Pulmonary artery endothelial cell (primary cell): ENCODE data around the gene CASP8AP2. TPM values are rescaled to one million over a fixed set of nuclear protein-coding genes. Genes with fewer than 3 reads are reported as not detected.
A peak's percentile ranks its signal among the peaks of the same experiment; 100 is the strongest.
"Not testable (repeated sequence)": the region's sequence is repeated elsewhere in the genome, so short reads cannot be mapped to it uniquely, and the experiment has no call there.

Source experiments
- DNase-seq: peaks from one replicate; pipeline ENCODE4 v3.0.0-alpha.2; 2011; ENCODE audit warnings: low read depth, low spot score
- total RNA-seq: library from RNA; depleted of rRNA; stranded (reverse); fragments of >200 nt; gene quantifications from 2 replicates; pipeline ENCODE4 v1.2.3, GENCODE V29; 2014

The CASP8AP2 gene
- total RNA-seq, 1 donor from 2014 or later: 12.8 TPM

DNA sequence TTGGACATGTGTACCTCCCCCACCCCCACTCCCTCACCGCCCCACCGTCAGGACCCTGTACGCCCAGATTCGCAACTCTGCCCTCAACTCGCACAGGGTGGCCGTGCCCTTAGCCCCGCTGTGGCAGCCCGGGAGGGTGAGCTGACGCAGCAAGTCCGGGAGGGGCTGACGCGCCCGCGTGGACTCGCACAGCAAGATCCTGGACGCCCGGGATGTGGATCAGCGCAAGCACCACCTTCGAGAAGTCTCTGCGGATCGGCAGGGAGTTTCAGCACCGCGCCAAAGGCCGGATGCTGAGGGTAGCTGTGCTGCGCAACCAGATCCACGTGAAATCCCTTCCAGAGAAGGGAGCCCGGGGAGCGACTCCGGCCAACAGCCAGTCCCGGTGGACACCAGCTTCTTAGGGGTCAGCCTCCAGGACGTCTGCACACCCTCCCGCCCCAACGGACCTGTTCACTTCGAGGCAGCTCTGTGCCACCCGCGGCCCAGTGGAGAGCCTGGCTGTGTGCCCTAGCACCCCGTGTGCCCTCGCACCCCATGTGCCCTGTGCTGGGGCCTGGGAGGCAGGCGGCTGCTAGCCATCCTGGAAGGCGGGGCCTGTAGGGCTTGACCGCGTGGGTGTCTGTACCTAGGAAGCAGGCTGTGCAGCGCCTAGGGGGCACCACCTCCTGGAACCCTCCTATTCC, 57.9 kb downstream of the CASP8AP2 start:
- DNase-seq: no peak

DNA sequence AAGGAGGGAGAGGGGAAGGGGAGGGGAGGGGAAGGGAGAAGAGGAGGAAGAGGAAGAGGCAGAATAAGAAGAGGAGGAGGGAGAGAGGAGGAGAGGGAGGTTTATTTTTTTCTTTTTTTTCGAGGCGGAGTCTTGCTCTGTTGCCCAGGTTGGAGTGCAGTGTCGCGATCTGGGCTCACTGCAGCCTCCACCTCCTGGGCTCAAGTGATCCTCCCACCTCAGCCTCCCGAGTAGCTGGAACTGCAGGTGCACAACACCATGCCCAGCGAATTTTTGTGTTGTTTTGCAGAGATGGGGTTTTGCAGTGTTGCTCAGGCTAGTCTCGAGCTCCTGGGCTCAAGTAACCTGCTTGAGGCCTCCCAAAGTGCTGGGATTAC, 58.4 kb downstream of the CASP8AP2 start:
- no peak for DNase-seq

DNA sequence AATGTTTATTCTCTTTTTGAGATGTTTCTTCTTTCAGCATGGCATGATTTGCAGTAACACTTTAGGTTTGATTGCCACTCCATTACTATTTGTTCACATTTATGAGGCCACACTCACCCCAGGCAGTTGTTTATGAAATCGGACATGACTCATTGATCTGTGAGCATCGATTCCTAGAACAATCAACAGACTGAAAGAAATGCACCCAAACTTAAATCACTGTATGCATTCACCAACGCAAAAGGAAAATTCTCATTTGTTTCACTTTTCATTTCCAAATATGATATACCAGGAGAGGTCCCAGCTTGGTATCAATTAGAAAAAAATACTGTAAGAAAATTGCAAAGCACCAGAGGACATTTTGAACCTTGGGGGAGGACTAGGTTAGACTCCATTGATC, 59.2 kb downstream of the CASP8AP2 start:
- DNase-seq: no peak

DNA sequence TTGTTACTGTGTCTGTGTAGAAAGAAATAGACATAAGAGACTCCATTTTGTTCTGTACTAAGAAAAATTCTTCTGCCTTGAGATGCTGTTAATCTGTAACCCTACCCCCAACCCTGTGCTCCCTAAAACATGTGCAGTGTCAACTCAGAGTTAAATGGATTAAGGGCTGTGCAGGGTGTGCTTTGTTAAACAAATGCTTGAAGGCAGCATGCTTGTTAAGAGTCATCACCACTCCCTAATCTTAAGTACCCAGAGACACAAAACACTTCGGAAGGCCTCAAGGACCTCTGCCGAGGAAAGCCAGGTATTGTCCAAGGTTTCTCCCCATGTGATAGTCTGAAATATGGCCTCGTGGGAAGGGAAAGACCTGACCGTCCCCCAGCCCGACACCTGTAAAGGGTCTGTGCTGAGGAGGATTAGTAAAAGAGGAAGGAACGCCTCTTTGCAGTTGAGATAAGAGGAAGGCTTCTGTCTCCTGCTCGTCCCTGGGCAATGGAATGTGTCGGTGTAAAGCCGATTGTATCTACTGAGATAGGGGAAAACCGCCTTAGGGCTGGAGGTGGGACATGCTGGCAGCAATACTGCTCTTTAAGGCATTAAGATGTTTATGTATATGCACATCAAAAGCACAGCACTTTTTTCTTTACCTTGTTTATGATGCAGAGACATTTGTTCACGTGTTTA, 61.3 kb downstream of the CASP8AP2 start:
- DNase-seq: not testable (repeated sequence)

DNA sequence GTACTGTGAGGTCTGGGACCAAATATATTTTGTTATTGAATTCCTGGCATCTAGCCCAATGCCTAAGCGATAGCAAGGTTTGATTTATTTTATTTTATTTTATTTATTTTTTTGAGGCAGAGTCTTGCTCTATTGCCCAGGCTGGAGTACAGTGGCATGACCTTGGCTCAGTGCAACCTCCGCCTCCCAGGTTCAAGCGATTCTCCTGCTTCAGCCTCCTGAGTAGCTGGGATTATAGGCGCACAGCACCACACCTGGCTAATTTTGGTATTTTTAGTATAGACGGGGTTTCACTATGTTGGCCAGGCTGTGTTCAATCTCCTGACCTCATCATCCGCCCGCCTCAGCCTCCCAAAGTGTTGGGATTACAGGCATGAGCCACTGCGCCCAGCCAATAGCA, 62.9 kb downstream of the CASP8AP2 start:
- DNase-seq: not testable (repeated sequence)

DNA sequence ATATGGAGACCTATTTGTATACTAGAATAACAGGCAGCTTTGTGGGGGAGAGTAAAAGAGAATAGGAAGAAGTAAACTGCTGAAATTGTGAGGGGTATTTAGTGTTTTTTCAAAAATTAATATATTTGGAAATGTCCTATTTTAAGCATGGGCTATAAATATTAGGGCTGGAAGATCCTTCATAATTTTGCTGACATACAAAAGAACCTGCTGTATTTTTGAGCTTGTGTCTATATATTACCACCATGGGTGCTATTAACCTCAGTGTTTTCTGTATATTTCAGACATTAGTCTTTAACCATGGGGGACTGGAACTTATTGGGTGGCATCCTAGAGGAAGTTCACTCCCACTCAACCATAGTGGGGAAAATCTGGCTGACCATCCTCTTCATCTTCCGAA, 64.5 kb downstream of the CASP8AP2 start, which contains the start of gene GJA10:
GJA10 (plus strand) TSS at position 301 of the 400 bp plus-strand sequence; CDS start at position 301, 0 bp downstream.
- no peak for DNase-seq

DNA sequence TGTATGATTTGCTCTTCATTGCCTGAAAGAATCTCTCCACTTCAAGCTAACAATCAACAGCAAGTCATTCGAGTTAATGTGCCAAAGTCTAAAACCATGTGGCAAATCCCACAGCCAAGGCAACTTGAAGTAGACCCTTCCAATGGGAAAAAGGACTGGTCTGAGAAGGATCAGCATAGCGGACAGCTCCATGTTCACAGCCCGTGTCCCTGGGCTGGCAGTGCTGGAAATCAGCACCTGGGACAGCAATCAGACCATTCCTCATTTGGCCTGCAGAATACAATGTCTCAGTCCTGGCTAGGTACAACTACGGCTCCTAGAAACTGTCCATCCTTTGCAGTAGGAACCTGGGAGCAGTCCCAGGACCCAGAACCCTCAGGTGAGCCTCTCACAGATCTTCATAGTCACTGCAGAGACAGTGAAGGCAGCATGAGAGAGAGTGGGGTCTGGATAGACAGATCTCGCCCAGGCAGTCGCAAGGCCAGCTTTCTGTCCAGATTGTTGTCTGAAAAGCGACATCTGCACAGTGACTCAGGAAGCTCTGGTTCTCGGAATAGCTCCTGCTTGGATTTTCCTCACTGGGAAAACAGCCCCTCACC, 65.7 kb downstream of the CASP8AP2 start:
- DNase-seq: peak; percentile 10

DNA sequence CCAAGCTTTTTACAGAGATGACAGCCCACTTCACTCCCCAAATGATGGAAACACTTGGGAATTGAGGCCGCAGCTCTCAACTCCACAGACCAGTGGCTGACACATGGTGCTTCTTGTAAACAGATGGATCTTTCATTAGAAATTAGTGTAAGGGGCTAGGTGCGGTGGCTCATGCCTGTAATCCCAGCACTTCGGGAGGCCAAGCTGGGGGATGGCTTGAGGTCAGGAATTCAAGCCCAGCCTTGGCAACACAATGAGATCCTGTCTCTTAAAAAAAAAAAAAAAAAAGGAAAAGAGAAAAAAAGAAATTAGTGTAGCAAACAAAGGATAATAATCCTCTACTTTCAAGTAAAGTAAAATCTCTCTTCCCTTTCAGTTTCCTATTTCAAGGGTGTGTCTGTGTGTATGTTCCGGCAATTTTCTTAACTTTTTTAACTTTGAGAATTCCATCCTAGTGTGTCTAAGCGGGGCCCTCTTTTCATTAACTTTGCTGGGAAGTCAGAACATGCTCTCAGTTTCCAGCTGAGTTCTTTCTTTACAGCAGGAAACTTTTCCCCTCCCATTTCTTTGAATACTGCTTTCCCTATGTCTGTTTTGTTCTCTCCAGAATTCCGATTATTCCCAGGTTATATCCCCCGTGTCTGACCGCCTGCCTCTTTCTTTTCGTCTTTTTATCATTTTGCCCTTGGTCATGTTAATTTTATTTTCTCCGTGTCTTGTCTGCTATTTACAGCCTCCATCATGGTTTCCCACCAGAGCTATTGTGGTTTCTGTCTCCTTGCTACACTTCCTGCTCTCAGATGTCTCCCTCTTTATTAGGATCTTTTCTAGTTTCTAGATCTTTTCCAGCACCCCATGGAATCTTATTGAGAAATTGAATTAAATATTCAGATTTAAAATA, 80.6 kb downstream of the CASP8AP2 start:
- not testable (repeated sequence) for DNase-seq

DNA sequence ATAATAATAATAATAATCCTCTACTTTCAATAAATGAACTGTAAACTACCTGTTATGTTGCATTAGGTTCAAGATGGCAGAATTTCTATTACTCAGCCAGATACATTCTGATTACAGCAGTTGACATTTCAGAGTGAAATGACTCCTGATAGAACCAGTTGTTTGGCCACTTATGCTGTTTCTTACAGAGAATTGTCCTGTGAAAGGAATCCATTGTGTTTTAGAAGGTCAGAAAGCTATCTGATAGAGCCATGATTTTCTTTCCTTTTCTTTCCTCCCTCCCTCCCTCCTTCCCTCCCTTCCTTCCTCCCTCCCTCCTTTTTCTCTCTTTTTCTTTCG, 81.2 kb downstream of the CASP8AP2 start:
- DNase-seq: no peak

DNA sequence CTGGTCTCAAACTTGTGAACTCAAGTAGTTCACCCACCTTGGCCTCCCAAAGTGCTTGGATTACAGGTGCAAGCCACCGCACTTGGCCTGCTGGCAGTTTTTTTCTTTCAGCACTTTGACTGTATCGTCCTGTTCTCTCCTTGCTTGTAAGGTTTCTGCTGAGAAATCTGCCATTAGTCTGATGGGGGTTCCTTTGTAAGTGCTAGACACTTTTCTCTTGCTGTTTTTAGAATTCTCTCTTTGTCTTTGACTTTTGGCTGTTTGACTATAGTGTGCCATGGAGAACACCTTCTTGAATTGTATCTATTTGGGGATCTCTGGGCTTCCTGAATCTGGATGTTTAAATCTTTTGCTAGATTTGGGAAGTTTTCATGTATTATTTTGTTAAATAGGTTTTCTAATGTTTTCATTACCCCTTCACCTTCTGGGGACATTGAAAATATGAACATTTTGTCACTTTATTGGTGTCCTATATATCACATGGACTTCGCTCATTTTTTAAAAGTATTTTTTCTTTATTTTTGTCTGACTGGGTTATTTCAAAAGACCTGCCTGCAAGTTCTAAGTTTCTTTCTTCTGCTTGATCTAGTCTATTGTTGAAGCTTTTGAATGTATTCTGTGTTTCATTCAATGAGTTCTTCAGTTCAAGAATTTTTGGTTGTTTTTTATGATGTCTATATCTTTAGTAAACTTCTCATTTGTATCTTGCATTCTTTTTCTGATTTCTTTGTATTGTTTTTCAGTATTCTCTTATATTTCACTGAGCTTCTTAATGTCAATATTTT, 86.6 kb downstream of the CASP8AP2 start:
- DNase-seq: no peak

DNA sequence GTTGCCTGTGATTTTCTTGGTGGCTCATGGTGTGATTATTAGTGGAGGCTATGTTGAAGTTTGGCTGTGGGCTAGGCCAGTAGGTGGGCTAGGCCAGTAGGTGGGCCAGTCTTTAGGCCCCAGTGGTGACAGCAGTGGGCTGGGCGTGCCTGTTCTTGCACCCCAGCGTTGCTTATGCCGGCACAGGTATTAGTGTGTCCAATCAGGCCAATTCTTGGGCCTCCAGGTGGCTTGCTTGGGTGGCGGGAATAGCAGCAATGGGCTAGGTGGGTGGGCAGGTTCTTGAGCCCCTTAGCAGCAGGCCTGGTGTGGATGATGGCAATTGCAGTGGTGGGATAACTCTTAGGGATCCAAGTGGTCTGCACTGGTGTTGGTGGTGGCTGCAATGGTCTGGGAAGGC, 87.5 kb downstream of the CASP8AP2 start:
- no peak for DNase-seq

DNA sequence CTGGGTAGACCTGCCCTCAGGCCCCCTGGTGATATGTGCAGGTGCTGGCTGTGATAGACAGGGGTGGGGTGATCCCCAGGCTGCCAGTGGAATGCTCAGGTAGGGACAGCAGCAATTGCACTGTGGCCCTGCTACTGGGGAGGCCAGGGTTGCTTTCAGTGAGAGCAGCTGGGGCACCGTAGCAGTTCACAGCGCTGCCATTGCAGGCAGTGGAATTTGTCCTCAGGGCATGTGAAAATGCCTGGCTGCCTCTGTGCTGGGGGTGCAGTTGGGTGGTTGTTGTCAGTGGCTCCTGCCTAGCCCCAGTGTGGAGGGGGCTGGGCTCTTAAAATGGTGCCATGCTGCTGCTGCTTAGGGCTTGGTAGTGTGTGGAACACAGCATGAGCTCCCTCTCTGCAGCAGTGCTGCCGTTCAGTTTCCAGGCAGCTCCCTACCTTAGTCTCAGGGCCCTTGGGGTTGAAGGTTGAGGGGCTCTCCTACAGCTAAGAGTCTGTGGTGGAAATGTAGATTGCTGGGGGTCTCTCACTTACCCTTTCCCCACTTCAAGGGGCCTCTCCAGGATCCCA, 88.2 kb downstream of the CASP8AP2 start:
- no peak for DNase-seq

Other genes starting within 250 kb of the CASP8AP2 start
- gene LYRM2, start 191.1 kb upstream of the CASP8AP2 start, total RNA-seq: 16.2 and 17.5 TPM in 2 replicates
- 30.5 and 50.8 TPM in 2 replicates for gene MDN1, start 10.1 kb upstream of the CASP8AP2 start, total RNA-seq
- not detected in 2 replicates for gene GJA10, start 64.6 kb downstream of the CASP8AP2 start, total RNA-seq